T-helper 2 cell treated with Interferon-gamma antibody and Interleukin-4, amounts not matched to agents 5 μg/mL and 100 μg/mL, for 36 hours (primary cell): ENCODE results near the gene PRAME.
"Not testable (repeated sequence)": the region's sequence is repeated elsewhere in the genome, so short reads cannot be mapped to it uniquely, and the experiment has no call there.

Experiments
- DNase-seq: peaks from one replicate; pipeline ENCODE4 v3.0.0; 2021; ENCODE audit warnings: low spot score
- H3K27ac Mint-ChIP-seq: one replicate; pipeline ENCODE4 v1.8.0; 2021; ENCODE audit warnings: mild to moderate bottlenecking, mixed read lengths
- H3K27me3 Mint-ChIP-seq: one replicate; pipeline ENCODE4 v1.8.0; 2021; ENCODE audit warnings: low read depth, mixed read lengths
- H3K36me3 Mint-ChIP-seq: one replicate; pipeline ENCODE4 v1.8.0; 2021; ENCODE audit warnings: low read depth, mixed read lengths
- H3K4me1 Mint-ChIP-seq: one replicate; pipeline ENCODE4 v1.8.0; 2021; ENCODE audit warnings: low read depth, mixed read lengths
- H3K4me3 Mint-ChIP-seq: one replicate; pipeline ENCODE4 v1.8.0; 2022; ENCODE audit warnings: mild to moderate bottlenecking, moderate library complexity, mixed read lengths
- H3K9me3 Mint-ChIP-seq: one replicate; pipeline ENCODE4 v1.8.0; 2021; ENCODE audit warnings: mixed read lengths

PRAME gene

GRCh38 chr22:22531770-22532546 lies 27.1 kb downstream of the PRAME start:
- DNase-seq = no peak
- H3K27me3 Mint-ChIP-seq = peaks cover 10% of the 10 kb centered on the region
- H3K4me1 Mint-ChIP-seq = no peaks in the 10 kb centered on the region
- H3K36me3 Mint-ChIP-seq = no peaks in the 10 kb centered on the region
- H3K9me3 Mint-ChIP-seq = no peaks in the 10 kb centered on the region
- no peak overlapping the region for H3K27ac Mint-ChIP-seq
- H3K4me3 Mint-ChIP-seq = no peak overlapping the region

- no peaks in the 10 kb centered on the region for H3K36me3 Mint-ChIP-seq
- no peaks in the 10 kb centered on the region for H3K4me1 Mint-ChIP-seq
- DNase-seq = no peak
- no peaks in the 10 kb centered on the region for H3K9me3 Mint-ChIP-seq
- no peak overlapping the region for H3K4me3 Mint-ChIP-seq
- peaks cover 7% of the 10 kb centered on the region for H3K27me3 Mint-ChIP-seq
- H3K27ac Mint-ChIP-seq = no peak overlapping the region
These were observed 30.3 kb downstream of the PRAME start for GRCh38 chr22:22528780-22529179.

- H3K27me3 Mint-ChIP-seq = peaks cover 11% of the 10 kb centered on the region
- H3K36me3 Mint-ChIP-seq = no peaks in the 10 kb centered on the region
- no peak for DNase-seq
- no peak overlapping the region for H3K4me3 Mint-ChIP-seq
- no peaks in the 10 kb centered on the region for H3K4me1 Mint-ChIP-seq
- no peak overlapping the region for H3K27ac Mint-ChIP-seq
- H3K9me3 Mint-ChIP-seq = no peaks in the 10 kb centered on the region
These were observed 31.8 kb downstream of the PRAME start for GRCh38 chr22:22527312-22527711.

GRCh38 chr22:22526125-22526912 lies 32.7 kb downstream of the PRAME start:
- H3K4me3 Mint-ChIP-seq = no peak overlapping the region
- no peaks in the 10 kb centered on the region for H3K36me3 Mint-ChIP-seq
- peaks cover 11% of the 10 kb centered on the region for H3K27me3 Mint-ChIP-seq
- no peaks in the 10 kb centered on the region for H3K4me1 Mint-ChIP-seq
- H3K9me3 Mint-ChIP-seq = no peaks in the 10 kb centered on the region
- DNase-seq = no peak
- H3K27ac Mint-ChIP-seq = no peak overlapping the region

- DNase-seq = no peak
- Mint-ChIP-seq H3K4me3 (no peak overlapping the region), H3K36me3 (no peaks in the 10 kb centered on the region), H3K27ac (no peak overlapping the region), H3K9me3 (no peaks in the 10 kb centered on the region), H3K27me3 (peaks cover 9% of the 10 kb centered on the region), H3K4me1 (no peaks in the 10 kb centered on the region)
These were observed 35.6 kb downstream of the PRAME start for GRCh38 chr22:22523494-22523893.

DNA sequence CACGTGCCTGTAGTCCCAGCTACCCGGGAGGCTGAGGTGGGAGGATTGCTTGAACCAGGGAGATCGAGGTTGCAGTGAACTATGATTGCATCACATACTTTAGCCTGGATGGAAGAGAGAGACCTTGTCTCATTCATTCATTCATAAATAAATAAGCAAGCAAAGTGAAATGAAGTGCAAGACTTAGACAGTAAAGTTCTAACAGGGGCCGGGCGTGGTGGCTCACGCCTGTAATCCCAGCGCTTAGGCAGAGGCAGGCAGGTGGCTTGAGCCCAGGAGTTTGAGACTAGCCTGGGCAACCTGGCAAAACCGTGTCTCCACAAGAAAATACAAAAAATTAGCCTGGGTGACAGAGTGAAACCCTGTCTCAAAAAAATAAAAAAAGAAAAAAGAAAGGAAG lies 37.4 kb downstream of the PRAME start:
- peaks cover 8% of the 10 kb centered on the region for H3K27me3 Mint-ChIP-seq
- H3K9me3 Mint-ChIP-seq = no peaks in the 10 kb centered on the region
- no peak for DNase-seq
- H3K4me1 Mint-ChIP-seq = no peaks in the 10 kb centered on the region
- no peak overlapping the region for H3K27ac Mint-ChIP-seq
- H3K4me3 Mint-ChIP-seq = no peak overlapping the region
- no peaks in the 10 kb centered on the region for H3K36me3 Mint-ChIP-seq

- DNase-seq = no peak
- Mint-ChIP-seq H3K4me3 (no peak overlapping the region), H3K4me1 (no peaks in the 10 kb centered on the region), H3K27ac (no peak overlapping the region), H3K9me3 (no peaks in the 10 kb centered on the region), H3K27me3 (peaks cover 7% of the 10 kb centered on the region), H3K36me3 (no peaks in the 10 kb centered on the region)
These were observed 38.1 kb downstream of the PRAME start for GRCh38 chr22:22520667-22521602.

DNA sequence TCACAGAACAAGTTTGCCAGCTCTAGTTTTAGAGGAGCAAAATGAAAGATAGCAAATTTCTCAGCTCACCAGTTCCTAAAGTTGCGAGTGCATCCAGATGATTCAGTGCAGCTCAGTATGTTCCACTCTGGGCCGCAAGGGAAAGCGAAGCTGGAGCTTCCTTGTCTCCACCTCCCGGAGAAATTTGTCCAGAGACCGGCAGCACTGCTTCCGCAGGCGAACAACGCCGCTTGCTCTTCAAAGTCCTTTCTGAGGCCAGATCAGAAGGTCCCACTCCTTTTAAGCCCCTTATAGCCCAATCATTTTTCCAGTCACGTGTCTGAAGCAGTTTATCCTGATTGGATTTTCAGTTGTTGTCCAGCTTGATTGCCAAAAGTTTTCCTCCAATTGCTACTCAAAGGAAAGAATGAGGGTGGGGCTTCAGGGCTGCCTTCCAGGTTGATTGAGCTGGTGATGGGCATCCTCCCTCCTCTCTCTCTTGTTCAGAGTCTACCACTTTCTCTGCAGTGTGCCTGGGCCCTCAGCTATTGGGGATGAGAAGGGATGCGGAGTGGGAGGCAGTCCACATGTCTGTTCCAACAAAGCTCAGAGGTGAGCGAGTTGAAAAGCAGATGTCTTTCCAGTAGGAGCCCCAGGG lies 38.9 kb downstream of the PRAME start, which contains the start of gene ZNF280A:
TSS of gene ZNF280A (minus strand) at position 251 of the 637 bp plus-strand sequence. CDS start 4,640 bp downstream, outside the sequence.
- no peak for DNase-seq
- no peak within 1 kb of the TSS for H3K27ac Mint-ChIP-seq
- peaks cover 12% of the 10 kb centered on the region for H3K27me3 Mint-ChIP-seq
- H3K36me3 Mint-ChIP-seq = no peaks in the 10 kb centered on the region
- H3K9me3 Mint-ChIP-seq = no peaks in the 10 kb centered on the region
- no peak within 1 kb of the TSS for H3K4me3 Mint-ChIP-seq
- H3K4me1 Mint-ChIP-seq = no peaks in the 10 kb centered on the region

DNA sequence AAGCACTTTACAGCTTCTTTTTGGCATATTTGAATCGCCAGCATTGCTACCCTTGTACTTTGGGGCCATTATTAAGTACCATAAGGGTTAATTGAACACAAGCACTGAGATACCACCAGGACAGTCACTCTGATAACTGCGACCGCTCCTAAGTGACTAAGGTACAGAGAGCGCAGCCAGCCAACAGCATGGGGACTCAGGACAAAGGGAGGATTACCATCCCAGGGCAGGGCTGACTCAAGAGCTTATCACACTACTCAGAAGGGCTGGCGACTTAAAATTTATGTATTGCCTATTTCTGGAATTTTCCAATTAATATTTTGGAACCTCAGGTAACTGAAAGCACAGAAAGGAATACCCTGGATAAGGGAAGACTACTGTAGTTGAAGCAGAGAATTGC lies 39.5 kb downstream of the PRAME start:
- no peak for DNase-seq
- Mint-ChIP-seq H3K4me1 (no peaks in the 10 kb centered on the region), H3K4me3 (no peak overlapping the region), H3K27ac (no peak overlapping the region), H3K9me3 (no peaks in the 10 kb centered on the region), H3K36me3 (no peaks in the 10 kb centered on the region), H3K27me3 (peaks cover 17% of the 10 kb centered on the region)

GRCh38 chr22:22516992-22517391 lies 42.1 kb downstream of the PRAME start:
- no peak overlapping the region for H3K4me3 Mint-ChIP-seq
- H3K4me1 Mint-ChIP-seq = no peaks in the 10 kb centered on the region
- H3K9me3 Mint-ChIP-seq = no peaks in the 10 kb centered on the region
- no peaks in the 10 kb centered on the region for H3K36me3 Mint-ChIP-seq
- no peak overlapping the region for H3K27ac Mint-ChIP-seq
- H3K27me3 Mint-ChIP-seq = peaks cover 23% of the 10 kb centered on the region
- no peak for DNase-seq

DNA sequence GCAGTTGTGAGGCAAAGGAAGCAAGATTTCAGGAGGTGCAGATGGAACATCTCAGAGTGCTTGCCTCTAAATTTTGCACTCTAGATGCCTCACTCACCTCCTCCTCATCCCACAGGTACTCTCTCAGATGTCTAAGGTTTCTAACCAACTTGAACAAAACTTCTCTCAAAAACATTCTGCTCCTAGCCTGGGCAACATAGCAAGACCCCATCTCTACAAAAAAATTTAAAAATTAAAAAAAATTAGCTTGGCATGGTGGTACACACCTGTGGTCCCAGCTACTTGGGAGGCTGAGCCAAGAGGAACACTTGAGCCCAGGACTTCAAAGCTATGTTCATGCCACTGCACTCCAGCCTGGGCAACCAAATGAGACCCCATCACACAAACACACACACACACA lies 43.2 kb downstream of the PRAME start:
- Mint-ChIP-seq H3K4me3 (no peak overlapping the region), H3K36me3 (no peaks in the 10 kb centered on the region), H3K4me1 (no peaks in the 10 kb centered on the region), H3K27ac (no peak overlapping the region), H3K9me3 (peaks cover 5% of the 10 kb centered on the region), H3K27me3 (peaks cover 26% of the 10 kb centered on the region)
- no peak for DNase-seq

- peaks cover 14% of the 10 kb centered on the region for H3K9me3 Mint-ChIP-seq
- not testable (repeated sequence) for DNase-seq, H3K27ac Mint-ChIP-seq, H3K4me3 Mint-ChIP-seq, H3K36me3 Mint-ChIP-seq, H3K4me1 Mint-ChIP-seq
- H3K27me3 Mint-ChIP-seq = peaks cover 26% of the 10 kb centered on the region
These were observed 44.6 kb downstream of the PRAME start for GRCh38 chr22:22514431-22514830.

DNA sequence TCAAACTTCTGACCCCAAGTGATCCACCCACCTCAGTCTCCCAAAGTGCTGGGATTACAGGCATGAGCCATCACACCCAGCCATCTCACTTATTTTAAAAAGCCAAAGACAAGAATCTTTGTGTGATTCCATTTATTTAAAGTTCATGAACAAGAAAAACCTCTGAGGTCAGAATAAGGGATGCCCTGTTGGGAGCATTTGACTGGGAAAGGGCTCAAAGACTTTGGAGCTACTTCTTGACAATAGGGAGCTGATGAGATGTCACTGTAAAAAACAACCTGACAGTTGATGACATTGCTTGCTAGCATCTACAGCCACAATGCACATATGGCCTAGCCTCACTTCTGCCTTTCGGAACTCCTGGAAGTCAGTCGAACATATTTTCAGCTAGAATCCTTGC lies 45.4 kb downstream of the PRAME start:
- H3K27me3 Mint-ChIP-seq = peaks cover 26% of the 10 kb centered on the region

More for the DNA sequence above, 45.4 kb downstream of the PRAME start:
- no peak for DNase-seq
- H3K4me3 Mint-ChIP-seq = no peak overlapping the region
- H3K36me3 Mint-ChIP-seq = peaks cover 2% of the 10 kb centered on the region
- peaks cover 2% of the 10 kb centered on the region for H3K4me1 Mint-ChIP-seq
- no peak overlapping the region for H3K27ac Mint-ChIP-seq
- peaks cover 16% of the 10 kb centered on the region for H3K9me3 Mint-ChIP-seq
